Fibroblast of lung (primary cell): ENCODE results near the gene MYO3B.

Experiments used
- EZH2 ChIP-seq: IDR thresholded peaks from 2 replicates; pipeline ENCODE4 v1.5.1; 2012; ENCODE audit warnings: low read length, control low read depth, mild to moderate bottlenecking; ENCODE audit errors: missing control alignments
- TF ChIP-seq, protein P1 (sequence below), 2 donors: IDR thresholded peaks in 1 of 2; conservative IDR thresholded peaks in 1 of 2; 1 replicate in 1 of 2; 2 replicates in 1 of 2; pipeline ENCODE4 v1.5.1; 2011 to 2012; ENCODE audit warnings: low read length in 2 of 2, control low read depth in 1 of 2, inconsistent platforms in 1 of 2, low read depth in 1 of 2, mild to moderate bottlenecking in 1 of 2

DNA sequence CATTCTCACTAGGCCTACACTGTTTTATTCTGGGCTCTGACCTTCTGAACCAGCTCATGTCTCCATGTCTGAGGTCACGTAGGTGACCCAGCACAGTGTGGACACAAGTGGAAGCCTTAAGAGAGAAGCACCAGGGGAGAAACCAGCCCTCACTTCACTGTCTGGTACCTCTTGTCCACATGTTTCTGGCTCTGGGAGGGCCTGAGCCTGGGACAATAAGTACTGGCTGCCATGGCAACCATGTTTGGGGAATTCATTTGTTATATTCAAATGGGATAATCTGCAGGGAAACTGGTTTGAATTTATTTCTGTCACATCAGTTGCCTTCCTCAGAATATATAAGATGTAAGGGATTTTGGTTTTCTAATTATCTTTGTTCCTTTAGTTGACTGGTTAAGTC, 23.3 kb downstream of the MYO3B start:
- no peak for TF ChIP-seq EZH2
- TF ChIP-seq, protein P1, sequence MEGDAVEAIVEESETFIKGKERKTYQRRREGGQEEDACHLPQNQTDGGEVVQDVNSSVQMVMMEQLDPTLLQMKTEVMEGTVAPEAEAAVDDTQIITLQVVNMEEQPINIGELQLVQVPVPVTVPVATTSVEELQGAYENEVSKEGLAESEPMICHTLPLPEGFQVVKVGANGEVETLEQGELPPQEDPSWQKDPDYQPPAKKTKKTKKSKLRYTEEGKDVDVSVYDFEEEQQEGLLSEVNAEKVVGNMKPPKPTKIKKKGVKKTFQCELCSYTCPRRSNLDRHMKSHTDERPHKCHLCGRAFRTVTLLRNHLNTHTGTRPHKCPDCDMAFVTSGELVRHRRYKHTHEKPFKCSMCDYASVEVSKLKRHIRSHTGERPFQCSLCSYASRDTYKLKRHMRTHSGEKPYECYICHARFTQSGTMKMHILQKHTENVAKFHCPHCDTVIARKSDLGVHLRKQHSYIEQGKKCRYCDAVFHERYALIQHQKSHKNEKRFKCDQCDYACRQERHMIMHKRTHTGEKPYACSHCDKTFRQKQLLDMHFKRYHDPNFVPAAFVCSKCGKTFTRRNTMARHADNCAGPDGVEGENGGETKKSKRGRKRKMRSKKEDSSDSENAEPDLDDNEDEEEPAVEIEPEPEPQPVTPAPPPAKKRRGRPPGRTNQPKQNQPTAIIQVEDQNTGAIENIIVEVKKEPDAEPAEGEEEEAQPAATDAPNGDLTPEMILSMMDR (conservative IDR thresholded peaks at IDR 0.05 in 1 of 2, IDR thresholded peaks at IDR 0.05 in 1 of 2; ENCODE audit: low read depth in 1 of 2, low read length in 2 of 2) = no peak
